ENCODE results near the gene ACTR6. TPM values are rescaled to one million over a fixed set of nuclear protein-coding genes. Genes with fewer than 3 reads are reported as not detected.

ACTR6 gene
- total RNA-seq, 1 donor from 2014 or later = 26.1 TPM

DNA sequence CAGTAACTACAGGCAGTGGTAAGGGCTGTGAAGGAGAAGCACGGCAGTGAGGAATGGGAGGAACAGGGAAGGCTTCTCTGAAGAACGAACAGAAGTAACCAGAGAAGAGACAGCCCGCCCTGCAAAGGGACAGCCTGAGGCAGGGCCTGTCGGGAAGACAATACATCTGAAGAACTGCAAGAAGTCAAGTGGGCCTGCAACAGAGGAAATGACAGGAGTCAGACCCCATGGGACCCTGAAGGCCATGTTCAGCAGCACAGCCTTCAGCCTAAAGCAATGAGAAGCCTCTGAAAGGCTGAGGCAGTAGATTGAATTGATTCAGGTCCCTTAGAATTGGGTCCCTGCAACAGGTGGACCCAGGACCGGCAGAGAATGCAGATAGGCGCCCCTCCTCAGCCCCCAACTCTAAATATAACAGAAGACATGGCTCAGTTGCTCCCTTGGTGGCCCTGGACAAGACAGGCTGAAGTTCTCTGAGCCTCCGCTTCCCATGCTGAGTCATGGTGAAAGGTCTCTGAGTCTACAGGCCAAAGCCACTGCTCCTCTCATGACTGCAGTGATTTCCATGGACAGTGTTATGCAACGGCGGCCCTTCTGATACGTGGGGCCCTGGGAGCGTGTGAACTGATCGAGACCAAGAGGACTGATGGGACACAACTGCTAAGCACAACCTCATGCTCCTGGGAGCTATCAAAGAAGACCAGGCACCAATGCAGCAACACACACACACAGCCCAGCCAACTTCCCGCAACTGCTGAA, 10.8 kb upstream of the ACTR6 start:
- TF ChIP-seq, protein P1, sequence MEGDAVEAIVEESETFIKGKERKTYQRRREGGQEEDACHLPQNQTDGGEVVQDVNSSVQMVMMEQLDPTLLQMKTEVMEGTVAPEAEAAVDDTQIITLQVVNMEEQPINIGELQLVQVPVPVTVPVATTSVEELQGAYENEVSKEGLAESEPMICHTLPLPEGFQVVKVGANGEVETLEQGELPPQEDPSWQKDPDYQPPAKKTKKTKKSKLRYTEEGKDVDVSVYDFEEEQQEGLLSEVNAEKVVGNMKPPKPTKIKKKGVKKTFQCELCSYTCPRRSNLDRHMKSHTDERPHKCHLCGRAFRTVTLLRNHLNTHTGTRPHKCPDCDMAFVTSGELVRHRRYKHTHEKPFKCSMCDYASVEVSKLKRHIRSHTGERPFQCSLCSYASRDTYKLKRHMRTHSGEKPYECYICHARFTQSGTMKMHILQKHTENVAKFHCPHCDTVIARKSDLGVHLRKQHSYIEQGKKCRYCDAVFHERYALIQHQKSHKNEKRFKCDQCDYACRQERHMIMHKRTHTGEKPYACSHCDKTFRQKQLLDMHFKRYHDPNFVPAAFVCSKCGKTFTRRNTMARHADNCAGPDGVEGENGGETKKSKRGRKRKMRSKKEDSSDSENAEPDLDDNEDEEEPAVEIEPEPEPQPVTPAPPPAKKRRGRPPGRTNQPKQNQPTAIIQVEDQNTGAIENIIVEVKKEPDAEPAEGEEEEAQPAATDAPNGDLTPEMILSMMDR (IDR thresholded peaks at IDR 0.05) = no peak
- H3K4me1 Mint-ChIP-seq (ENCODE audit: unreplicated experiment) = no peaks in the 10 kb centered on the region
- no peaks in the 10 kb centered on the region for H3K9me3 Mint-ChIP-seq (ENCODE audit: unreplicated experiment)
- H3K27me3 Mint-ChIP-seq (ENCODE audit: unreplicated experiment) = no peaks in the 10 kb centered on the region
- no peak overlapping the region for H3K27ac Mint-ChIP-seq (ENCODE audit: unreplicated experiment)
- H3K36me3 Mint-ChIP-seq (ENCODE audit: unreplicated experiment) = no peaks in the 10 kb centered on the region
- DNase-seq (ENCODE audit: extremely low spot score, unreplicated experiment) = peak; percentile 63
- no peak overlapping the region for H3K4me3 Mint-ChIP-seq (ENCODE audit: unreplicated experiment)

DNA sequence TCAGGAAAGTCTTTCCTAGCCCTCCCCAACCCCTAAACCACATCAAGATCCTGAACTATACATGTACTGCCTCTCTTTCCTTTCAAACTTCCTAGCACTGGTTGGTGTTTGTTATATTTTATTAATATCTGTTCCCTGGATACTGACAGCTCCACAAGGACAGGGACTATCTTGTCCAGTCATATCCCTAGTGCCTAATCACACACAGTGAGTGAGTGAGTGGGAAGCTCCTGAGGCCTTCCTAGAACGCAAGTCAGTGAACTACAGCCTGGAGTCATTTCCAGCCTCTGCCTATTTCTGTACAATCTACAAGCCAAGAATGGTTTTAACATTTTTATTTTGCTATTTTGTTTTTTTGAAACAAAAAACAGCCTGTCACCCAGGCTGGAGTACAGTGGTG, 7.5 kb upstream of the ACTR6 start:
- no peaks in the 10 kb centered on the region for H3K27me3 Mint-ChIP-seq (ENCODE audit: unreplicated experiment)
- peak; percentile 25 for DNase-seq (ENCODE audit: extremely low spot score, unreplicated experiment)
- no peaks in the 10 kb centered on the region for H3K9me3 Mint-ChIP-seq (ENCODE audit: unreplicated experiment)
- TF ChIP-seq, protein P1 (IDR thresholded peaks at IDR 0.05) = no peak
- no peak overlapping the region for H3K4me3 Mint-ChIP-seq (ENCODE audit: unreplicated experiment)
- no peaks in the 10 kb centered on the region for H3K36me3 Mint-ChIP-seq (ENCODE audit: unreplicated experiment)
- no peak overlapping the region for H3K27ac Mint-ChIP-seq (ENCODE audit: unreplicated experiment)
- H3K4me1 Mint-ChIP-seq (ENCODE audit: unreplicated experiment) = no peaks in the 10 kb centered on the region

DNA sequence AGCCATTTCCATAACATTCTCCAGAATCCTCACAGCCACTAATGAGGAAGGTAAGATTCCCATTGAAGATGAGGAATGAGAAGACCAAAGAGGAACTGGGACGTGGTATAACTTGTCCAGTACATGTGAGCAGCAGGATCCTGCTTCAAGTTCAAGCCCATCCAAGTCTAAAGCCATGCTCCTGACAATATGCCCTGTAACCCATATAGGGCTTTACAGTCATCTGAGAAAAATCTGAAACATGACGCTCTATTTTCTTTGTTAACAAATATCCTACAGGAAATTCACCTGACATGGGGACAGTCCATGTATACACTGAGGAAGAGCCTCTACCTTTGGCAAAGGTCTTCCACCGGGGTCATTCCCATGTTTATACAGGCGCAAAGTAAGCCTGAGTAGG, 3.1 kb upstream of the ACTR6 start:
- Mint-ChIP-seq H3K4me1 (ENCODE audit: unreplicated experiment) (peaks cover 15% of the 10 kb centered on the region), H3K9me3 (ENCODE audit: unreplicated experiment) (no peaks in the 10 kb centered on the region), H3K27ac (ENCODE audit: unreplicated experiment) (no peak overlapping the region), H3K4me3 (ENCODE audit: unreplicated experiment) (no peak overlapping the region), H3K36me3 (ENCODE audit: unreplicated experiment) (no peaks in the 10 kb centered on the region), H3K27me3 (ENCODE audit: unreplicated experiment) (no peaks in the 10 kb centered on the region)
- TF ChIP-seq, protein P1 (IDR thresholded peaks at IDR 0.05) = no peak
- DNase-seq (ENCODE audit: extremely low spot score, unreplicated experiment) = no peak

DNA sequence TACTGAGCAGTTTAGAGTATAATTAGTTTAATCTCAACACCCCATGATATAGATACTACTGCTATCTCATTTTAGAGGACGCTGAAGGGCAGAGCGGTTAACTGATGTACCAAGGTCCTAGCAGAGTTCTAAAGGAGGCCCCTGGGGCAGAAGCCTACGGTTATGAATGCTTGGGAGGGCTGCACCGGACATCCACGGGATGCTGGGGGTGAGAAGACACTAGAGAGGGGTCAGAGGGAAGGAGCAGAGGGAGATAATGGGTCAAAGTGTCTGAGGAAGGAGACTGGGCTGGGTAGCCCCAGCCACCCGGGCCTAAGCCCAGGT, 1.6 kb upstream of the ACTR6 start:
- peaks cover 15% of the 10 kb centered on the region for H3K4me1 Mint-ChIP-seq (ENCODE audit: unreplicated experiment)
- DNase-seq (ENCODE audit: extremely low spot score, unreplicated experiment) = no peak
- no peak overlapping the region for H3K27ac Mint-ChIP-seq (ENCODE audit: unreplicated experiment)
- H3K9me3 Mint-ChIP-seq (ENCODE audit: unreplicated experiment) = no peaks in the 10 kb centered on the region
- H3K27me3 Mint-ChIP-seq (ENCODE audit: unreplicated experiment) = no peaks in the 10 kb centered on the region
- H3K36me3 Mint-ChIP-seq (ENCODE audit: unreplicated experiment) = no peaks in the 10 kb centered on the region
- TF ChIP-seq, protein P1 (IDR thresholded peaks at IDR 0.05) = no peak
- peak overlapping the region; percentile 92 for H3K4me3 Mint-ChIP-seq (ENCODE audit: unreplicated experiment)

DNA sequence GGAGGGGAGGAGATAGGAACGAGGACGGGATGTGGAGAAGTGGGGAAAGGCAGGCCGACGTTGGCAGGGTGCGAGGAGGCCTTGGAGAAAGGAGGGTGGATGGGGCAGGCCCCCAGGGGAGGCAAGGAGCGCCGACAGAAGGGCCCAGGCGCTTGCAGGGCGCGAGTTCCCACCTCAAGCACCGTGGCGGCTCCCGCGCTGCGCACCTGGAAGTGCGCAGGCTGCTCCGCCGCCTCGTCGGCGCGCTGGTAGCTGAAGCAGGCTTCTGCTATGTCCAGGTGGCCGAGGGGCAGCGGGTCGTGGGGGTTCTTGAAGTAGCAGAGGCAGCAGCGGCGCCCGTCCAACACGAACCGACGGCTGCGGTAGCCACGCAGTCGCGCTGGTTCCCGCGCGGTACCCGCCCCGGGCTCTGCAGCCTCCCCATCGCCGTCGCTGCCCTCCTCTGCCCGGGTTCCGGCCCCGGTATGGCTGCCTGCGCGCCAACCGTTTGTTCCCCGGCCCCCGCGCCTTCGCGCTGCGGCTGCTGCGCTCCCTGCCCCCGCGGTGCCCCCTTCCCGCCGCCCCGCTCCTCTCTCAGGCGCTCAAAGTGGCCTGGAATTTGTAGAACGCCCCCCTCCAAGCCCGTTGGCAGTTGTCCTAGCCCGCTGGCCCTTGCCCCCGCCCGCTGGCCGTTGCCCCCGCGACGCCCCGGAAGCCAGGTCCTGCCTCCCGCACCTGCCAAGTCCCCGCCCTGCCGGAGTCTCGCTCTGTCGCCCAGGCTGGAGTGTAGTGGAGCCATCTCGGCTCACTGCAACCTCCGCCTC, 1.1 kb upstream of the ACTR6 start:
- H3K4me1 Mint-ChIP-seq (ENCODE audit: unreplicated experiment) = peaks cover 15% of the 10 kb centered on the region
- peak overlapping the region; percentile 95 for H3K27ac Mint-ChIP-seq (ENCODE audit: unreplicated experiment)
- no peaks in the 10 kb centered on the region for H3K9me3 Mint-ChIP-seq (ENCODE audit: unreplicated experiment)
- TF ChIP-seq, protein P1 (IDR thresholded peaks at IDR 0.05) = no peak
- H3K36me3 Mint-ChIP-seq (ENCODE audit: unreplicated experiment) = no peaks in the 10 kb centered on the region
- H3K4me3 Mint-ChIP-seq (ENCODE audit: unreplicated experiment) = peak overlapping the region; percentile 92
- H3K27me3 Mint-ChIP-seq (ENCODE audit: unreplicated experiment) = no peaks in the 10 kb centered on the region
- no peak for DNase-seq (ENCODE audit: extremely low spot score, unreplicated experiment)

All from osteocyte (in vitro differentiated cells).